ENCODE data around the gene CTSW.

GRCh38 chr11:65879617-65880016 lies at the start of gene CTSW:
- TF ChIP-seq, protein P1, sequence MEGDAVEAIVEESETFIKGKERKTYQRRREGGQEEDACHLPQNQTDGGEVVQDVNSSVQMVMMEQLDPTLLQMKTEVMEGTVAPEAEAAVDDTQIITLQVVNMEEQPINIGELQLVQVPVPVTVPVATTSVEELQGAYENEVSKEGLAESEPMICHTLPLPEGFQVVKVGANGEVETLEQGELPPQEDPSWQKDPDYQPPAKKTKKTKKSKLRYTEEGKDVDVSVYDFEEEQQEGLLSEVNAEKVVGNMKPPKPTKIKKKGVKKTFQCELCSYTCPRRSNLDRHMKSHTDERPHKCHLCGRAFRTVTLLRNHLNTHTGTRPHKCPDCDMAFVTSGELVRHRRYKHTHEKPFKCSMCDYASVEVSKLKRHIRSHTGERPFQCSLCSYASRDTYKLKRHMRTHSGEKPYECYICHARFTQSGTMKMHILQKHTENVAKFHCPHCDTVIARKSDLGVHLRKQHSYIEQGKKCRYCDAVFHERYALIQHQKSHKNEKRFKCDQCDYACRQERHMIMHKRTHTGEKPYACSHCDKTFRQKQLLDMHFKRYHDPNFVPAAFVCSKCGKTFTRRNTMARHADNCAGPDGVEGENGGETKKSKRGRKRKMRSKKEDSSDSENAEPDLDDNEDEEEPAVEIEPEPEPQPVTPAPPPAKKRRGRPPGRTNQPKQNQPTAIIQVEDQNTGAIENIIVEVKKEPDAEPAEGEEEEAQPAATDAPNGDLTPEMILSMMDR (IDR thresholded peaks at IDR 0.05), result no peak
- no peak for TF ChIP-seq EZH2 (IDR thresholded peaks at IDR 0.05; ENCODE audit: borderline replicate concordance, insufficient read depth, low read depth, low read length, poor library complexity, severe bottlenecking)

Measured in B cell (primary cell).